Measurements from ENCODE around the gene RPL18.

- no peak for TF ChIP-seq EZH2 (IDR thresholded peaks at IDR 0.05; ENCODE audit: insufficient read depth, poor library complexity, severe bottlenecking)
- no peak for TF ChIP-seq EZH2phosphoT487 (IDR thresholded peaks at IDR 0.05; ENCODE audit: insufficient read depth, low read depth)
Measured at GRCh38 chr19:48644355-48644754, 25.4 kb upstream of the RPL18 start.
